ENCODE measurements around the gene EIF2AK3.
"Not testable (repeated sequence)": the region's sequence is repeated elsewhere in the genome, so short reads cannot be mapped to it uniquely, and the experiment has no call there.

EIF2AK3 gene

GRCh38 chr2:88549616-88550292 is 77.5 kb downstream of the EIF2AK3 start:
- H3K27ac ChIP-seq = no peak overlapping the region
- no peak for DNase-seq (ENCODE audit: low read depth, low spot score)

DNA sequence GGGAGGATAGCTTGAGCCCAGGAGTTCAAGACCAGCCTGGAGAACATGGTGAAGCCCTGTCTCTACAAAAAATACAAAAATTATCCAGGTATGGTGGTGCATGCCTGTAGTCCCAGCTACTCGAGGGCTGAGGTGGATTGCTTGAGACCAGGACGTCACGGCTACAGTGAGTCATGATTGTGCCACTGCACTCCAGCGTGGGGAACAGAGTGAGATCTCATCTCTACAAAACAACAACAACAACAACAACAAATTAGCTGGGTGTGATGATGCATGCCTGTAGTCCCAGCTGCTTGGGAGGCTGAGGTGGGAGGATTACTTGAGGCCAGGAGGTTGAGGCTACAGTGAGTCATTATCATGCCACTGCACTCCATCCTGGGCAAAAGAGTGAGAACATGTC is 81.0 kb downstream of the EIF2AK3 start:
- not testable (repeated sequence) for DNase-seq (ENCODE audit: low read depth, low spot score); H3K27ac ChIP-seq

DNA sequence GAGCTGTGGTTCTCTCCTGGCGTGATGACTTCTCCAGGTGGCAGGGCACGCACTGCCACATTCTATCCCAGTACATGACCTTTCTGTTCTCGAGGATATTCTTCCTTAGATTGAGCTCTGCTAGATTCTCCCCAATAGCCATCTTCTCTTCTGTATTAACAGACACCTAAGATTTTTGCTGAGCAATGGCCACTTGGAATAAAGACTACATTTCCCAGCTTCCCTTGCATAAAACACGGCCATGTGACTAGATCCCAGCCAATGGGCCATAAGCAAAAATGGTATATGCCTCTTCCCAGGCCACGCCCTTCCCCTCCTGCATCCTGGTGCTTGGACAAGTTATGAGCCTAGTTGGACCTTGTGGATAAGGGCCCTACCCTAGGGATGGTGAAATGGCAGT is 82.1 kb downstream of the EIF2AK3 start:
- DNase-seq (ENCODE audit: low read depth, low spot score) = no peak
- no peak overlapping the region for H3K27ac ChIP-seq

- DNase-seq (ENCODE audit: low read depth, low spot score) = no peak
- no peak overlapping the region for H3K27ac ChIP-seq
Measured at GRCh38 chr2:88543541-88544057, 83.7 kb downstream of the EIF2AK3 start.

- no peak overlapping the region for H3K27ac ChIP-seq
- DNase-seq (ENCODE audit: low read depth, low spot score) = no peak
Measured at GRCh38 chr2:88542668-88543067, 84.6 kb downstream of the EIF2AK3 start.

DNA sequence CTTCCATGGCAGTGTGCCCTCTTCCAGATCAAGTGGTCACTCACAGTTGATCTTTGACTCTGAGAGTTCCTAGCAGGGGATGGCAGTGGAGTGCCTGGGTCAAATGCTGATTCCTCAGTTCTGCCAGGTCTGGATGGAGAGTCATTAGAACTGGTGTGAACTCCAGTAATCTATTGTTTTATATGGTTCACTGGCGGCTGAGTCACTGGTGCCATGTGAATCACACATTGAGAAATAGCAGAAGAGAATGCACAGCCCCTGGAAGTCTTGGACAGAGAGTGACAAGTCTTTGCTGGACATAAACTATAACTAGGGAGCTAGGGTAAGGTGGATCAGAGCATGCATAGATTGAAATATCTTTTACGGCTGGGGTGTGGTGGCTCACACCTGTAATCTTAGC is 86.9 kb downstream of the EIF2AK3 start:
- DNase-seq (ENCODE audit: low read depth, low spot score) = peak; percentile 51
- no peak overlapping the region for H3K27ac ChIP-seq

GRCh38 chr2:88538362-88538917 is 88.8 kb downstream of the EIF2AK3 start:
- DNase-seq (ENCODE audit: low read depth, low spot score) = no peak
- no peak overlapping the region for H3K27ac ChIP-seq

DNA sequence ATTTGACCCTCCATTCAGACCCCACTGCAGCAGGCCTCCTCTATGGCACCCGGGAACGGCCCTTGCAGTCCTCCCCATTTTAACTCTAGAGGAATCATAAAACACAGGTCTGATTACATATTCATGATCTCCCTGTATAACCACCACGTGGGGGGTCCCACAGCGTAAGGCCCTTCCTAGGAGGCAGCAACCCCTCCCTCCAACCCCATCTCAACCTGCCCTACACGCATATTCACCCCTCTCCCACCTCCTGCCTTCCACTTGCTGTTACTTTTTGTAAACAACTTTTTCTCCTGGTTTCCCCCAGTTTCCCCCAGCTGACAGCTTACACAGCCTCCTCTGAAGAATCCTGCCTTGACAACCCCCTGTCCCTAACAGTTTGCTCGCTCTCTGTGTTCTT is 89.6 kb downstream of the EIF2AK3 start:
- DNase-seq (ENCODE audit: low read depth, low spot score) = no peak
- no peak overlapping the region for H3K27ac ChIP-seq

- peak; percentile 18 for DNase-seq (ENCODE audit: low read depth, low spot score)
- peak overlapping the region; percentile 7 for H3K27ac ChIP-seq
Measured at GRCh38 chr2:88530081-88530480, 97.2 kb downstream of the EIF2AK3 start.

GRCh38 chr2:88521445-88522073 is 105.7 kb downstream of the EIF2AK3 start:
- DNase-seq (ENCODE audit: low read depth, low spot score) = no peak

DNA sequence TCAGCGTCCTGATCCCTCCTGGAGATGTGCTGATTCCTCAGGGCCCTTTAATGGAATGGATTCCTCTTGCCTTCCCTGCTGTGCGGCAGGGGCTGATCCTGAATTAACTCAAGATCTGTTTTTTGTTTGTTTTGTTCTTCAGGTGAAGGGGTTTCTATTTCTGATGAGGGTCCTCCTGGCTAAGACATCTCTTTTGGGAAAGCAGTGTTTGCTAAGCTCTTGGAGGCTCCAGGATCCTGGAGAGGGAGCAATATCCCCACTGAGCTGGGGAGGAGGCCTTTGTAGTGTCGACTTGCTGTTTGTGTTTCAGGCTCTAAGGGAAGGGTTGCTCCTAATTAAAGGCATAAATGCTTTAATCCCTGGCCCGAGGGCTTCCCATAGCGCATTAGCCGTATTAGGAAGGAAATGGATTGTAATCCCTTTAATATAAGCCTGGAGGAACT is 109.5 kb downstream of the EIF2AK3 start:
- no peak overlapping the region for H3K27ac ChIP-seq
- no peak for DNase-seq (ENCODE audit: low read depth, low spot score)

More at GRCh38 chr2:88521445-88522073, 105.7 kb downstream of the EIF2AK3 start:
- H3K27ac ChIP-seq = no peak overlapping the region

Measured in epithelial cell of prostate (primary cell).